DND-41 (cell line): ENCODE measurements around the gene MTA1.

Experiments
- EZH2 ChIP-seq: IDR thresholded peaks from 3 replicates; pipeline ENCODE4 v1.6.1; 2012; ENCODE audit warnings: borderline replicate concordance, low read depth, mild to moderate bottlenecking, moderate library complexity, low read length, inconsistent platforms; ENCODE audit not compliant: severe bottlenecking
- TF ChIP-seq, protein P1 (sequence below): IDR thresholded peaks from 2 replicates; pipeline ENCODE4 v1.5.1; 2012; ENCODE audit warnings: borderline replicate concordance, low read length, moderate library complexity, mild to moderate bottlenecking; ENCODE audit not compliant: poor library complexity, severe bottlenecking; ENCODE audit errors: extremely low read depth

DNA sequence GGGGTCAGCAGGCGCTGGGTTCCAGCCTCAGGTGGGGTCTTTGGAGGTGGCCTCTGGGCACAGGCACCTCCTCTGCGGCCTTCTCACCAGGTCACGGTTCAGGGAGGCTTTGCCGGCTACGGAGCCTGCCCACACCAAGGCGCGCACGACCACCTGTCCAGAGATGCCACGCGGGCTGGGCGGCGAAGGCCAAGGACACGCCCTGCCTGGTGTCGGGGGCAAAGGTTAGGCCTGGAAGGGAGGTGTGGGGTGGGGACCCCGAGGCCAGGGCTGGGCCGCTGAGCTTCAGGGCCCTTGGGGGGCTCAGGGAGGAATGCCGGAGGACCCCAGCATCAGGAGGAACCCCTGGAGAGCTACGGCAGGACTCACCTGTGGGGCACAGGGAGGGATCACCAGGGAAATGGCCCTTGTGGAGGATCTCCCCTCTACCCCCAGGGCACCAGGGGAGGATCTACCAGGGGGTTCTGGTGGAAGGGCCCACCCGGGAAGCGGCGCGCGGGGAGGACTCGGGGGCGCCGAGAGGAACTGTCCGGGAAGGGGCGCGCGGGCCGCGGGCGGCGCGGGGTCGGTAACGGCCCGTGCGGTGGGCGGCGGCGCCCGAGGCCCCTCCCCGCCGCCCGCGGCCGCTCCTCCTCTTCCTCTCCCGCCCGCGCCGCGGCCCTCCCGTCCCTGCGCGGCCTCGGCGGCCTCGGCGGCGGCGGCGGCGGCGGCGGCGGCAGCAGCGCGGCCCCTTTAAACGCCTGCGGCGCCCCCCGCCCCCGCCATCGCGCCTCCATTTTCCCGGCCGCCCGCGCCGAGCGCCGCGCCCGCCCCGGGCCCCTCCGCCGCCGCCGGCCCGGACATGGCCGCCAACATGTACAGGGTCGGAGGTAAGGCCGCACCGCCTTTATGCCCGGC, at the start of gene MTA1:
- TF ChIP-seq, protein P1, sequence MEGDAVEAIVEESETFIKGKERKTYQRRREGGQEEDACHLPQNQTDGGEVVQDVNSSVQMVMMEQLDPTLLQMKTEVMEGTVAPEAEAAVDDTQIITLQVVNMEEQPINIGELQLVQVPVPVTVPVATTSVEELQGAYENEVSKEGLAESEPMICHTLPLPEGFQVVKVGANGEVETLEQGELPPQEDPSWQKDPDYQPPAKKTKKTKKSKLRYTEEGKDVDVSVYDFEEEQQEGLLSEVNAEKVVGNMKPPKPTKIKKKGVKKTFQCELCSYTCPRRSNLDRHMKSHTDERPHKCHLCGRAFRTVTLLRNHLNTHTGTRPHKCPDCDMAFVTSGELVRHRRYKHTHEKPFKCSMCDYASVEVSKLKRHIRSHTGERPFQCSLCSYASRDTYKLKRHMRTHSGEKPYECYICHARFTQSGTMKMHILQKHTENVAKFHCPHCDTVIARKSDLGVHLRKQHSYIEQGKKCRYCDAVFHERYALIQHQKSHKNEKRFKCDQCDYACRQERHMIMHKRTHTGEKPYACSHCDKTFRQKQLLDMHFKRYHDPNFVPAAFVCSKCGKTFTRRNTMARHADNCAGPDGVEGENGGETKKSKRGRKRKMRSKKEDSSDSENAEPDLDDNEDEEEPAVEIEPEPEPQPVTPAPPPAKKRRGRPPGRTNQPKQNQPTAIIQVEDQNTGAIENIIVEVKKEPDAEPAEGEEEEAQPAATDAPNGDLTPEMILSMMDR, result no peak
- no peak for TF ChIP-seq EZH2
